Progenitor cell of endocrine pancreas (in vitro differentiated cells): Measurements from ENCODE around the gene UVRAG. TPM values are rescaled to one million over a fixed set of nuclear protein-coding genes. Genes with fewer than 3 reads are reported as not detected.

Experiments
- DNase-seq: peaks from one replicate; pipeline ENCODE4 v3.0.0; 2021; ENCODE audit warnings: low spot score; ENCODE audit not compliant: unreplicated experiment
- H3K27ac Mint-ChIP-seq: 2 replicates; pipeline ENCODE4 v1.8.0; 2021; ENCODE audit warnings: mild to moderate bottlenecking, moderate library complexity, mixed read lengths
- H3K27me3 Mint-ChIP-seq: 2 replicates; pipeline ENCODE4 v1.8.0; 2021; ENCODE audit warnings: mixed read lengths
- H3K36me3 Mint-ChIP-seq: 2 replicates; pipeline ENCODE4 v1.8.0; 2022; ENCODE audit warnings: mixed read lengths; ENCODE audit not compliant: insufficient read depth
- H3K4me1 Mint-ChIP-seq: 2 replicates; pipeline ENCODE4 v1.8.0; 2021; ENCODE audit warnings: low read depth, mixed read lengths
- H3K4me3 Mint-ChIP-seq: 2 replicates; pipeline ENCODE4 v1.8.0; 2021; ENCODE audit warnings: low read depth, mild to moderate bottlenecking, moderate library complexity, mixed read lengths
- H3K9me3 Mint-ChIP-seq: 2 replicates; pipeline ENCODE4 v1.8.0; 2021; ENCODE audit warnings: low read depth, mixed read lengths
- total RNA-seq: library from RNA; stranded (reverse); gene quantifications from 2 replicates; pipeline ENCODE4 v1.2.1, GENCODE V29; 2021
- TF ChIP-seq, protein P1 (sequence below): fragments of 200-600 bp; sonication (generic); IDR thresholded peaks from one replicate; pipeline ENCODE4 v1.5.0; 2021; ENCODE audit warnings: antibody characterized with exemption, mild to moderate bottlenecking; ENCODE audit not compliant: unreplicated experiment

UVRAG gene
- total RNA-seq, 1 donor from 2014 or later = 25.7 TPM

DNA sequence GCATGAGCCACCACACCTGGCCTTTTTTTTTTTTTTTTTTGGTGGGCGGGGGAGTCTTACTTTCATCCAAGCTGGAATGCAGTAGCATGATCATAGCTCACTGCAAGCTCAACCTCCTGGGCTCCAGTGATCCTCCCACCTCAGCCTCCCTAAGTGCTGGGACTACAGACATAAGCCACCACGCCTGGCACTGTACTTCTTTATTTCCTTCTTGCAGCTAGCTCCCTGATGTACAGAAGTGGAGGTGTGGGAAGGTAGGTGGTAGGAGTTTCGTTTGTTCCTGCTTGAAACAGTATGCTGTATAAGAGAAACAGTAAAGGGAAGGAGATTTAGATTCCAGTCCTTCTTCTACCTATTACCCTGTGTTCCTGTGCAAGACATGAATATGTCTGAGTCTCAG, 319.2 kb downstream of the UVRAG start:
- TF ChIP-seq, protein P1, sequence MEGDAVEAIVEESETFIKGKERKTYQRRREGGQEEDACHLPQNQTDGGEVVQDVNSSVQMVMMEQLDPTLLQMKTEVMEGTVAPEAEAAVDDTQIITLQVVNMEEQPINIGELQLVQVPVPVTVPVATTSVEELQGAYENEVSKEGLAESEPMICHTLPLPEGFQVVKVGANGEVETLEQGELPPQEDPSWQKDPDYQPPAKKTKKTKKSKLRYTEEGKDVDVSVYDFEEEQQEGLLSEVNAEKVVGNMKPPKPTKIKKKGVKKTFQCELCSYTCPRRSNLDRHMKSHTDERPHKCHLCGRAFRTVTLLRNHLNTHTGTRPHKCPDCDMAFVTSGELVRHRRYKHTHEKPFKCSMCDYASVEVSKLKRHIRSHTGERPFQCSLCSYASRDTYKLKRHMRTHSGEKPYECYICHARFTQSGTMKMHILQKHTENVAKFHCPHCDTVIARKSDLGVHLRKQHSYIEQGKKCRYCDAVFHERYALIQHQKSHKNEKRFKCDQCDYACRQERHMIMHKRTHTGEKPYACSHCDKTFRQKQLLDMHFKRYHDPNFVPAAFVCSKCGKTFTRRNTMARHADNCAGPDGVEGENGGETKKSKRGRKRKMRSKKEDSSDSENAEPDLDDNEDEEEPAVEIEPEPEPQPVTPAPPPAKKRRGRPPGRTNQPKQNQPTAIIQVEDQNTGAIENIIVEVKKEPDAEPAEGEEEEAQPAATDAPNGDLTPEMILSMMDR = no peak
- Mint-ChIP-seq H3K36me3 (no peaks in the 10 kb centered on the region), H3K27me3 (no peaks in the 10 kb centered on the region), H3K27ac (no peak overlapping the region), H3K9me3 (no peaks in the 10 kb centered on the region), H3K4me3 (no peak overlapping the region), H3K4me1 (peaks cover 10% of the 10 kb centered on the region)
- DNase-seq = no peak

DNA sequence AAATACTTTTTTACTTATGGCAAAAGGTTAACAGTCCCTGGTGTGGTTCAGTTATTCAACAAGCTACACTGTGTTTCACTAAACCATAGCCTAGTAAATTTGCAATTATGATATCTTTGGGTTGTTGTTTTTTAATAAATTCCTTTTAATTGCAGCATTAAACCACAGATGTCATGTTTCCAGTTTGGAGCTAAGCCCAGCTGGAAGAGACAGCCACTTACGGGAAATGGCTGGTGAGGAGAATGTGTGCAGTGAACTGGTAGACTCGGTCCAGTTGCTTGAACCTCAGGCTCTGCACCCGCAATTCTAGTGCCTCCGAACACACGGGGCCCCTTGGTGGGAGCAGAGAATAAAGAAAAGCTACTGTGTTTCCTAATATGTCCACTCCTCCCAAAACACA, 320.5 kb downstream of the UVRAG start:
- Mint-ChIP-seq H3K4me3 (no peak overlapping the region), H3K9me3 (no peaks in the 10 kb centered on the region), H3K27ac (no peak overlapping the region), H3K4me1 (peaks cover 8% of the 10 kb centered on the region), H3K36me3 (no peaks in the 10 kb centered on the region), H3K27me3 (no peaks in the 10 kb centered on the region)
- DNase-seq = no peak
- TF ChIP-seq, protein P1 = no peak

DNA sequence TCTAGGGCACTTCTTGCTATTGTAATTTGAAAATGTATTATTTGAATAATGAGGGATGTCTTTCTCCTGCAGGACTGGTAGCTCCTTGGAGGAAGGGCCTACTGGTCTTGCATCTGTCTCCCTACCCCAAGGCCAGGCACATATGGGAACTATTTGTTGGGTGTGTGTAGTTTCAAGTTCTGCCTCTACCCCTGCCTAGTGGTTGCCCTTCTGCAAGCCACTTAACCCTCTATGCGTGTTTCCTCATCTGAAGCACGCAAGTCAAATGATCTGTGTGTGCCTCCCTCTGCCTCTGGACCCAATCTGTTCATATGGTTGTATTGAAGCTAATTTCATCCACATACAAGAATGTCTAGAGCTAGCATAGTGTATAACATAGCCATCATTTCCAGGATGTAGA, 324.3 kb downstream of the UVRAG start:
- H3K9me3 Mint-ChIP-seq = no peaks in the 10 kb centered on the region
- H3K4me1 Mint-ChIP-seq = no peaks in the 10 kb centered on the region
- DNase-seq = no peak
- no peaks in the 10 kb centered on the region for H3K27me3 Mint-ChIP-seq
- peak overlapping the region; percentile 27 for H3K27ac Mint-ChIP-seq
- no peak overlapping the region for H3K4me3 Mint-ChIP-seq
- TF ChIP-seq, protein P1 = no peak
- H3K36me3 Mint-ChIP-seq = peaks cover 5% of the 10 kb centered on the region

DNA sequence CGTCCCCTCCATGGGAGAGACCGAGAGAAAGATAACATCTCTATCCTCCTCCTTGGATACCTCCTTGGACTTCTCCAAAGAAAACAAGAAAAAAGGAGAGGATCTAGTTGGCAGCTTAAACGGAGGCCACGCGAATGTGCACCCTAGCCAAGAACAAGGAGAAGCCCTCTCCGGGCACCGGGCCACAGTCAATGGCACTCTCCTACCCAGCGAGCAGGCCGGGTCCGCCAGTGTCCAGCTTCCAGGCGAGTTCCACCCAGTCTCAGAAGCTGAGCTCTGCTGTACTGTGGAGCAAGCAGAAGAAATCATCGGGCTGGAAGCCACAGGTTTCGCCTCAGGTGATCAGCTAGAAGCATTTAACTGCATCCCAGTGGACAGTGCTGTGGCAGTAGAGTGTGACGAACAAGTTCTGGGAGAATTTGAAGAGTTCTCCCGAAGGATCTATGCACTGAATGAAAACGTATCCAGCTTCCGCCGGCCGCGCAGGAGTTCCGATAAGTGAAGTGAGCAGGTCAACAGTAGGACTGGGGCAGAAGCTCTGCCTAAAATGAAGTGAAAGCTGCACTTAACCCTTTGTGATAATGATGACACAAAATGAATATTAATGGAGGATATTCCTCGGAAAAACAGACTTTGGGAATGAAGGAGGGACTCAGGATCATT, 326.0 kb downstream of the UVRAG start:
- H3K4me3 Mint-ChIP-seq = no peak overlapping the region
- no peaks in the 10 kb centered on the region for H3K9me3 Mint-ChIP-seq
- TF ChIP-seq, protein P1 = no peak
- H3K27ac Mint-ChIP-seq = no peak overlapping the region
- no peaks in the 10 kb centered on the region for H3K4me1 Mint-ChIP-seq
- peaks cover 5% of the 10 kb centered on the region for H3K36me3 Mint-ChIP-seq
- DNase-seq = no peak
- no peaks in the 10 kb centered on the region for H3K27me3 Mint-ChIP-seq

DNA sequence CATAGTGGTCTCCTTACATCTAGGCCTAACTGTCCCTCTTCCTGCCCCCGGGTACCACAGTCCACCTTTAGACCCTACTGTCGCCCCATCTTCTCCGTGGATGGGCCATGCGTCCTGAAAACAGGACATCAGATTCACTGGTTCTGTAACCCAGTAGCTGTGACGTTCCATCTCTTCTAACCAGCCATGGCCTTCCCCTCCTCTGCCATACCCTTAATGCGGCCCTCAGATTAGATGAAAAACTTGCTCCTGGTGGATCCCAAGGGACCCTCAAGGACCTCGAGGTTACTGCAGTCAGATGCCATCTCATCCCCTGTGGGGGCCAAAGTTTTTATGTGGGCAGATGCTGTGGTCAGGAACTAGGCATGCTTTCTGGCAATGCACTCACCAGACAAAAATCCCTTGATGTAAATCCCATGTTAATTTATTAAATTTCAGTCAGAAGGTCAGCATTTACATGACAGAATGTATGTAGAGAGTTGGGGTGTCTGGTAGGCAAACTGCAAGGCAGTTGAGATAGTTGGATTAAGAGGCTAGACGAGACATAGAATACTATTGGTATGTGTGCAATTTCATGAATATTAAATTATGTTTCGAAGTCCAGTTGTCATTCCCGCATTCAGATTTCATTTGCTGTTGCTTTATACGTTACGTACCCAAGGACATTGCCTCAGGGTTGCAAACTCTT, 327.0 kb downstream of the UVRAG start:
- H3K27ac Mint-ChIP-seq = no peak overlapping the region
- H3K36me3 Mint-ChIP-seq = peaks cover 5% of the 10 kb centered on the region
- no peak for DNase-seq
- no peaks in the 10 kb centered on the region for H3K27me3 Mint-ChIP-seq
- H3K4me3 Mint-ChIP-seq = no peak overlapping the region
- TF ChIP-seq, protein P1 = no peak
- H3K4me1 Mint-ChIP-seq = no peaks in the 10 kb centered on the region
- H3K9me3 Mint-ChIP-seq = no peaks in the 10 kb centered on the region
